Mesenchymal stem cell (in vitro differentiated cells and primary cell): ENCODE measurements around the gene VWA2.

Experiments used
- DNase-seq: peaks from one replicate; pipeline ENCODE4 v3.0.0-alpha.2; 2013
- H2AFZ ChIP-seq: one replicate; pipeline ENCODE4 v1.6.1; 2013; ENCODE audit warnings: low read depth, mild to moderate bottlenecking, control low read depth, inconsistent platforms, low read length, moderate library complexity
- H2AK5ac ChIP-seq: 2 replicates; pipeline ENCODE4 v1.6.1; 2013; ENCODE audit warnings: low read length, moderate library complexity, mild to moderate bottlenecking, inconsistent platforms; ENCODE audit not compliant: severe bottlenecking
- H2BK120ac ChIP-seq: one replicate; pipeline ENCODE4 v1.6.1; 2013; ENCODE audit warnings: low read depth, mild to moderate bottlenecking, inconsistent platforms, low read length, moderate library complexity
- H2BK12ac ChIP-seq, 2 experiments: one replicate each; pipeline ENCODE4 v1.6.1; 2013; ENCODE audit warnings: inconsistent platforms in 2 of 2, low read length in 2 of 2, mild to moderate bottlenecking in 2 of 2, moderate library complexity in 2 of 2, control low read depth in 1 of 2
- H2BK15ac ChIP-seq: one replicate; pipeline ENCODE4 v1.6.1; 2013; ENCODE audit warnings: mild to moderate bottlenecking, low read depth, inconsistent platforms; ENCODE audit not compliant: poor library complexity, severe bottlenecking
- H2BK5ac ChIP-seq: 2 replicates; pipeline ENCODE4 v1.6.1; 2013; ENCODE audit warnings: low read depth, mild to moderate bottlenecking, low read length, control low read depth, inconsistent platforms; ENCODE audit not compliant: poor library complexity, severe bottlenecking
- H3K14ac ChIP-seq, 2 experiments: one replicate each; pipeline ENCODE4 v1.6.1; 2013; ENCODE audit warnings: inconsistent platforms in 2 of 2, low read length in 2 of 2, control low read depth in 1 of 2, mild to moderate bottlenecking in 1 of 2, moderate library complexity in 1 of 2
- H3K18ac ChIP-seq, 2 experiments: one replicate each; pipeline ENCODE4 v1.6.1; 2013; ENCODE audit warnings: inconsistent platforms in 2 of 2, low read length in 2 of 2, control low read depth in 1 of 2, low read depth in 1 of 2, mild to moderate bottlenecking in 1 of 2
- H3K23ac ChIP-seq, 2 experiments: one replicate each; pipeline ENCODE4 v1.6.1; 2013; ENCODE audit warnings: inconsistent platforms in 2 of 2, low read length in 2 of 2, mild to moderate bottlenecking in 2 of 2, moderate library complexity in 2 of 2, control low read depth in 1 of 2
- H3K27ac ChIP-seq: 2 replicates; pipeline ENCODE4 v1.5.1; 2013; ENCODE audit warnings: mild to moderate bottlenecking, moderate library complexity, low read length, control low read depth, inconsistent platforms; ENCODE audit not compliant: poor library complexity, severe bottlenecking
- H3K27me3 ChIP-seq, 2 experiments: 2 replicates each; pipeline versions ENCODE4 v1.6.1 to v1.7.0; 2013; ENCODE audit warnings: low read length in 2 of 2, mild to moderate bottlenecking in 2 of 2, moderate library complexity in 2 of 2, control low read depth in 1 of 2, inconsistent platforms in 1 of 2; ENCODE audit not compliant: control insufficient read depth in 1 of 2, insufficient read depth in 1 of 2
- H3K36me3 ChIP-seq, 2 experiments: 2 replicates each; pipeline versions ENCODE4 v1.6.1 to v1.7.0; 2013; ENCODE audit warnings: low read length in 2 of 2, control low read depth in 1 of 2, inconsistent platforms in 1 of 2, low read depth in 1 of 2, mild to moderate bottlenecking in 1 of 2; ENCODE audit not compliant: insufficient read depth in 2 of 2, control insufficient read depth in 1 of 2
- H3K4ac ChIP-seq, 2 experiments: one replicate each; pipeline ENCODE4 v1.6.1; 2013; ENCODE audit warnings: inconsistent platforms in 2 of 2, low read length in 2 of 2, mild to moderate bottlenecking in 2 of 2, moderate library complexity in 2 of 2, control low read depth in 1 of 2, low read depth in 1 of 2
- H3K4me1 ChIP-seq: 2 replicates; pipeline ENCODE4 v1.6.1; 2013; ENCODE audit warnings: low read depth, low read length, control low read depth; ENCODE audit not compliant: control insufficient read depth, insufficient read depth
- H3K4me2 ChIP-seq: 2 replicates; pipeline ENCODE4 v1.6.1; 2013; ENCODE audit warnings: low read length, mild to moderate bottlenecking, inconsistent platforms; ENCODE audit not compliant: poor library complexity, severe bottlenecking
- H3K4me3 ChIP-seq, 2 experiments: 2 replicates each; pipeline versions ENCODE4 v1.5.1 to v1.7.0; 2013; ENCODE audit warnings: low read length in 2 of 2, mild to moderate bottlenecking in 2 of 2, control low read depth in 1 of 2, low read depth in 1 of 2; ENCODE audit not compliant: insufficient read depth in 1 of 2
- H3K79me1 ChIP-seq: replicated peaks from 2 replicates; pipeline ENCODE4 v1.6.1; 2013; ENCODE audit warnings: mild to moderate bottlenecking, control low read depth, low read length, inconsistent platforms; ENCODE audit not compliant: poor library complexity, severe bottlenecking
- H3K9ac ChIP-seq: 2 replicates; pipeline ENCODE4 v1.7.0; 2013; ENCODE audit warnings: mild to moderate bottlenecking, low read length, moderate library complexity
- H3K9me3 ChIP-seq: 2 replicates; pipeline ENCODE4 v1.7.0; 2013; ENCODE audit warnings: mild to moderate bottlenecking, low read length; ENCODE audit not compliant: control insufficient read depth
- H4K8ac ChIP-seq: one replicate; pipeline ENCODE4 v1.6.1; 2013; ENCODE audit warnings: inconsistent platforms, mild to moderate bottlenecking, low read length, moderate library complexity
- H4K91ac ChIP-seq: one replicate; pipeline ENCODE4 v1.6.1; 2013; ENCODE audit warnings: mild to moderate bottlenecking, low read length, inconsistent platforms
- WGBS: methylation state at CpG from one replicate; pipeline ENCODE4 v1.1.7; 2013; ENCODE audit warnings: mixed read lengths; 5-methylcytosine and 5-hydroxymethylcytosine counted together

The VWA2 gene

GRCh38 chr10:114286921-114287320 is 47.9 kb downstream of the VWA2 start:
- no peak overlapping the region for H2BK5ac ChIP-seq
- peaks cover 2% of the 10 kb centered on the region for H3K4me1 ChIP-seq
- DNase-seq: no peak
- no peaks in the 10 kb centered on the region for H3K9me3 ChIP-seq
- no peak overlapping the region for H3K4me3 ChIP-seq
- peaks cover 0 to 3% of the 10 kb centered on the region in 2 experiments for H3K36me3 ChIP-seq
- no peak overlapping the region for H3K23ac ChIP-seq
- WGBS: 74% methylated on average over 7 of the region's 8 CpGs
- H2BK12ac ChIP-seq: no peak overlapping the region
- H3K18ac ChIP-seq: peak overlapping the region in 1 of 2 experiments; percentile 4
- H2AK5ac ChIP-seq: no peak overlapping the region
- H3K27me3 ChIP-seq: peaks cover 0 to 70% of the 10 kb centered on the region in 2 experiments
- H3K79me1 ChIP-seq: no peaks in the 10 kb centered on the region
- no peak overlapping the region for H4K91ac ChIP-seq
- H2BK15ac ChIP-seq: no peak overlapping the region
- H3K27ac ChIP-seq: no peak overlapping the region
- no peak overlapping the region for H3K9ac ChIP-seq
- H3K14ac ChIP-seq: no peak overlapping the region
- no peak overlapping the region for H2BK120ac ChIP-seq
- H4K8ac ChIP-seq: no peak overlapping the region
- no peak overlapping the region for H2AFZ ChIP-seq
- H3K4me2 ChIP-seq: no peak overlapping the region
- no peak overlapping the region for H3K4ac ChIP-seq

- no peak overlapping the region for H3K9ac ChIP-seq
- no peak overlapping the region for H2AK5ac ChIP-seq
- no peak overlapping the region for H3K23ac ChIP-seq
- no peak overlapping the region for H3K18ac ChIP-seq
- H2BK5ac ChIP-seq: no peak overlapping the region
- H2BK120ac ChIP-seq: no peak overlapping the region
- no peak overlapping the region for H2BK12ac ChIP-seq
- peaks cover 0 to 3% of the 10 kb centered on the region in 2 experiments for H3K36me3 ChIP-seq
- peak overlapping the region; percentile 70 for H4K91ac ChIP-seq
- no peak overlapping the region for H3K4me3 ChIP-seq
- no peak overlapping the region for H3K27ac ChIP-seq
- H3K4me1 ChIP-seq: peaks cover 2% of the 10 kb centered on the region
- H3K4me2 ChIP-seq: no peak overlapping the region
- no peak overlapping the region for H3K4ac ChIP-seq
- H3K79me1 ChIP-seq: no peaks in the 10 kb centered on the region
- 85% methylated on average over 11 of the region's 11 CpGs for WGBS
- H2AFZ ChIP-seq: no peak overlapping the region
- peak overlapping the region in 1 of 2 experiments; percentile 53 for H3K14ac ChIP-seq
- no peak for DNase-seq
- peaks cover 0 to 54% of the 10 kb centered on the region in 2 experiments for H3K27me3 ChIP-seq
- H4K8ac ChIP-seq: no peak overlapping the region
- H2BK15ac ChIP-seq: no peak overlapping the region
- H3K9me3 ChIP-seq: peaks cover 5% of the 10 kb centered on the region
Measured at GRCh38 chr10:114288424-114289095, 49.5 kb downstream of the VWA2 start.

- no peak overlapping the region for H3K27ac ChIP-seq
- no peak overlapping the region for H3K23ac ChIP-seq
- peak overlapping the region; percentile 70 for H4K91ac ChIP-seq
- WGBS: 99% methylated on average over 16 of the region's 16 CpGs
- H3K9ac ChIP-seq: no peak overlapping the region
- H3K27me3 ChIP-seq: peaks cover 0 to 49% of the 10 kb centered on the region in 2 experiments
- H3K14ac ChIP-seq: peak overlapping the region in 1 of 2 experiments; percentile 53
- H3K36me3 ChIP-seq: peaks cover 0 to 3% of the 10 kb centered on the region in 2 experiments
- peaks cover 2% of the 10 kb centered on the region for H3K4me1 ChIP-seq
- H3K79me1 ChIP-seq: no peaks in the 10 kb centered on the region
- no peak overlapping the region for H3K18ac ChIP-seq
- H2AK5ac ChIP-seq: no peak overlapping the region
- H2BK5ac ChIP-seq: no peak overlapping the region
- H2BK15ac ChIP-seq: no peak overlapping the region
- no peak overlapping the region for H3K4me2 ChIP-seq
- H2BK120ac ChIP-seq: no peak overlapping the region
- H3K9me3 ChIP-seq: peaks cover 5% of the 10 kb centered on the region
- DNase-seq: no peak
- H2BK12ac ChIP-seq: no peak overlapping the region
- H3K4ac ChIP-seq: peak overlapping the region in 1 of 2 experiments; percentile 51
- no peak overlapping the region for H2AFZ ChIP-seq
- H3K4me3 ChIP-seq: no peak overlapping the region
- no peak overlapping the region for H4K8ac ChIP-seq
Measured at GRCh38 chr10:114289096-114289436, 50.0 kb downstream of the VWA2 start.

- 97% methylated on average over 10 of the region's 10 CpGs for WGBS
Measured at GRCh38 chr10:114290038-114290437, 51.0 kb downstream of the VWA2 start.

More at GRCh38 chr10:114290038-114290437, 51.0 kb downstream of the VWA2 start:
- no peak for DNase-seq
- no peak overlapping the region for H2BK120ac ChIP-seq
- H4K8ac ChIP-seq: no peak overlapping the region
- H3K14ac ChIP-seq: no peak overlapping the region
- H3K9me3 ChIP-seq: peaks cover 13% of the 10 kb centered on the region
- H2BK15ac ChIP-seq: no peak overlapping the region
- H2BK5ac ChIP-seq: no peak overlapping the region
- H2AFZ ChIP-seq: no peak overlapping the region
- H3K18ac ChIP-seq: no peak overlapping the region
- no peak overlapping the region for H4K91ac ChIP-seq
- no peak overlapping the region for H3K23ac ChIP-seq
- H2AK5ac ChIP-seq: no peak overlapping the region
- H3K27me3 ChIP-seq: peaks cover 0 to 39% of the 10 kb centered on the region in 2 experiments
- peaks cover 0 to 3% of the 10 kb centered on the region in 2 experiments for H3K36me3 ChIP-seq
- H3K4me3 ChIP-seq: peak overlapping the region in 1 of 2 experiments; percentile 22
- H3K4me2 ChIP-seq: no peak overlapping the region
- no peak overlapping the region for H3K9ac ChIP-seq
- H3K4me1 ChIP-seq: peaks cover 2% of the 10 kb centered on the region
- no peaks in the 10 kb centered on the region for H3K79me1 ChIP-seq
- no peak overlapping the region for H3K27ac ChIP-seq
- no peak overlapping the region for H2BK12ac ChIP-seq
- no peak overlapping the region for H3K4ac ChIP-seq
